ENCODE data around the gene TAF11L12. TPM values are rescaled to one million over a fixed set of nuclear protein-coding genes. Genes with fewer than 3 reads are reported as not detected.
A peak's percentile ranks its signal among the peaks of the same experiment; 100 is the strongest.

The TAF11L12 gene
- total and polyA plus RNA-seq, 2 of the 8 experiments (the other 6 are each of a cell fraction or from before 2014, with no cell fraction given), result not detected

DNA sequence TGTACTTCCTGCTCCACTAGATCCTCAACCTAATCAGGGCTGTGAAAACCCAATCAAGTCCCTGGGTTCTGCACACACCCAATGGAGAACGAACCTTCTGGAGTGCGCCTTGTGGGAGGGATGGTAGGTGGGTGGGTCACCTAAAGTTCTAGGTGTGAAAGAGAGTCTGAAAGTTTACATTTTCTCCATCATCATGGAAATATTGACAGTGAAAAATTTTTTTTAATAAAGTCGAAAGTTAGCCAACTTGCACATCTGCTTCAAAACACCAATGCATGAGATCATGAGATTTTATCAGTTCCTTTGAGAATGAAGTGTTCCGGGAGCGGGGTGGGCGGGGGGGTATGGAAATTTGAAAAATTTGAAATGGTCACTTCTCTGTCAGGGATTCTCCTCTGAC lies 45.7 kb downstream of the TAF11L12 start:
- Histone ChIP-seq H2BK120ac (replicated peaks; ENCODE audit: low read depth, low read length) (no peak overlapping the region), H3K4me3 (ENCODE audit: extremely low read depth in 1 of 4, insufficient read depth in 2 of 4, low read depth in 3 of 4, low read length in 4 of 4) (no peak overlapping the region), H3K23me2 (ENCODE audit: low read depth, low read length) (no peaks in the 10 kb centered on the region), H3K56ac (replicated peaks; ENCODE audit: insufficient read length, low read depth, low read length) (no peak overlapping the region), H3K9ac (replicated peaks in 1 of 4; ENCODE audit: extremely low read depth in 1 of 4, low read depth in 3 of 4, low read length in 3 of 4) (no peak overlapping the region), H3K14ac (ENCODE audit: insufficient read length) (no peak overlapping the region), H3K79me2 (ENCODE audit: control insufficient read depth in 1 of 2, insufficient read depth in 2 of 2, low read length in 2 of 2) (no peaks in the 10 kb centered on the region), H4K91ac (replicated peaks; ENCODE audit: insufficient read length, low read length) (no peak overlapping the region), H3K36me3 (ENCODE audit: control insufficient read depth in 2 of 4, insufficient read depth in 4 of 4, low read length in 3 of 4) (no peaks in the 10 kb centered on the region), H2BK5ac (ENCODE audit: low read depth, low read length) (no peak overlapping the region), H3K79me1 (ENCODE audit: low read depth, low read length) (no peaks in the 10 kb centered on the region), H4K20me1 (replicated peaks in 1 of 2; ENCODE audit: control insufficient read depth in 1 of 2, insufficient read depth in 2 of 2, low read length in 2 of 2) (no peaks in the 10 kb centered on the region), H3K4ac (replicated peaks; ENCODE audit: insufficient read length, low read depth, low read length) (no peak overlapping the region), H2BK20ac (ENCODE audit: low read length) (no peak overlapping the region), H3K4me1 (replicated peaks in 1 of 4; ENCODE audit: control insufficient read depth in 3 of 4, insufficient read depth in 4 of 4, low read length in 3 of 4) (no peaks in the 10 kb centered on the region), H3K23ac (ENCODE audit: insufficient read length) (no peak overlapping the region), H2AK5ac (ENCODE audit: low read depth, low read length) (no peak overlapping the region), H3K27ac (ENCODE audit: low read depth, low read length) (no peak overlapping the region), H3K27me3 (replicated peaks in 1 of 4; ENCODE audit: control insufficient read depth in 3 of 4, extremely low read depth in 1 of 4, insufficient read depth in 3 of 4, low read length in 3 of 4) (no peaks in the 10 kb centered on the region), H4K5ac (ENCODE audit: insufficient read length, low read depth, low read length) (no peak overlapping the region), H4K8ac (ENCODE audit: extremely low read depth, insufficient read depth, low read length) (no peak overlapping the region), H3K18ac (ENCODE audit: extremely low read depth, low read length) (no peak overlapping the region), H3K4me2 (ENCODE audit: insufficient read depth in 1 of 2, low read depth in 2 of 2, low read length in 2 of 2) (no peak overlapping the region), H2BK12ac (ENCODE audit: low read depth, low read length) (no peak overlapping the region), H2BK15ac (ENCODE audit: low read length) (0 out of 2 replicates have a peak overlapping the region, but pooled peaks have one; percentile 16), H2AFZ (ENCODE audit: low read length) (no peak overlapping the region), H3K9me3 (ENCODE audit: insufficient read depth in 2 of 2, low read depth in 1 of 2, low read length in 1 of 2) (no peaks in the 10 kb centered on the region)
- WGBS, 2 experiments (ENCODE audit: extremely low coverage in 1 of 2, insufficient coverage in 1 of 2, insufficient read length in 1 of 2, insufficient replicate concordance in 2 of 2, low coverage in 1 of 2, low lambda C conversion rate in 2 of 2, missing lambda C conversion rate in 1 of 2), result 96% methylated on average over 5 of the region's 6 CpGs; no CpG with 5 or more reads in 1 of the 2 experiments
- no peak for FAIRE-seq
- POLR2A ChIA-PET (ENCODE audit: partially characterized antibody), result no interaction called here
- CTCF ChIA-PET (ENCODE audit: partially characterized antibody), result interaction anchor here (1.1 kb wide), 1 partner anchor 16 kb away, joined by 3 read pairs; no protein-coding TSS in a partner anchor
- no peak for DNase-seq (ENCODE audit: low read depth in 1 of 2, low spot score in 2 of 2)
- TF ChIP-seq GABPA (IDR thresholded peaks at IDR 0.05; ENCODE audit: borderline replicate concordance, insufficient read depth, low read length) (no peak), CREB1 (IDR thresholded peaks at IDR 0.05) (no peak), ASH2L (IDR thresholded peaks at IDR 0.05; ENCODE audit: low read length) (no peak), CHD2 (IDR thresholded peaks at IDR 0.05; ENCODE audit: low read length) (no peak), TAF1 (IDR thresholded peaks at IDR 0.05; ENCODE audit: low read depth, low read length) (no peak), MAFK (IDR thresholded peaks at IDR 0.05; ENCODE audit: low read depth, low read length) (no peak), SP4 (IDR thresholded peaks at IDR 0.05; ENCODE audit: low read length) (no peak)

Data from H1 (cell line).